GM23338 (cell line): ENCODE measurements around the gene SARS2. TPM values are rescaled to one million over a fixed set of nuclear protein-coding genes. Genes with fewer than 3 reads are reported as not detected.

ENCODE experiments used
- CTCF ChIP-seq, 2 experiments: fragments of 200-600 bp in 1 of 2; sonication (generic) in 1 of 2; conservative IDR thresholded peaks; 2 replicates each; pipeline versions ENCODE4 v1.5.1 to v1.6.1; 2016 to 2017; ENCODE audit warnings: antibody characterized with exemption in 2 of 2, low read depth in 2 of 2, mild to moderate bottlenecking in 2 of 2, moderate library complexity in 1 of 2
- ETS1 ChIP-seq: IDR thresholded peaks from 2 replicates; pipeline ENCODE4 v1.6.1; 2016; ENCODE audit warnings: antibody characterized with exemption
- EZH2 ChIP-seq: fragments of 200-600 bp; sonication (generic); IDR thresholded peaks from one replicate; pipeline ENCODE4 v1.8.0; 2017; ENCODE audit warnings: antibody characterized with exemption, mild to moderate bottlenecking, low read depth; ENCODE audit not compliant: unreplicated experiment
- EZH2phosphoT487 ChIP-seq: fragments of 200-600 bp; sonication (generic); IDR thresholded peaks from one replicate; pipeline ENCODE4 v1.8.1; 2018; ENCODE audit warnings: antibody characterized with exemption; ENCODE audit not compliant: unreplicated experiment
- JUNB ChIP-seq: IDR thresholded peaks from one replicate; pipeline ENCODE4 v1.6.1; 2016; ENCODE audit warnings: antibody characterized with exemption; ENCODE audit not compliant: unreplicated experiment
- NANOG ChIP-seq: IDR thresholded peaks from 2 replicates; pipeline ENCODE4 v1.6.1; 2016; ENCODE audit warnings: antibody characterized with exemption, borderline replicate concordance
- POLR2AphosphoS5 ChIP-seq: IDR thresholded peaks from 2 replicates; pipeline ENCODE4 v1.6.1; 2016; ENCODE audit warnings: antibody characterized with exemption, low read depth
- STAT1 ChIP-seq: IDR thresholded peaks from one replicate; pipeline ENCODE4 v1.6.1; 2016; ENCODE audit warnings: antibody characterized with exemption; ENCODE audit not compliant: unreplicated experiment
- ZNF114 ChIP-seq: fragments of 250-450 bp; sonication (Bioruptor Pico); IDR thresholded peaks from 2 replicates; pipeline ENCODE4 v1.5.0; 2020; ENCODE audit warnings: mild to moderate bottlenecking, moderate library complexity
- ZNF331 ChIP-seq: fragments of 250-450 bp; sonication (Bioruptor Pico); IDR thresholded peaks from 2 replicates; pipeline ENCODE4 v1.5.0; 2020; ENCODE audit warnings: low read depth, mild to moderate bottlenecking, moderate library complexity
- polyA plus RNA-seq: library from polyadenylated mRNA; unstranded; fragments of >200 nt; fragmentation: Nextera tagmentation; extraction: Ambion mirVana; gene quantifications from 2 replicates; pipeline ENCODE4 v1.2.1, GENCODE V29; 2016
- total RNA-seq: library from RNA; depleted of rRNA; stranded (reverse); fragments of >200 nt; shearing (Covaris generic); gene quantifications from 2 replicates; pipeline ENCODE4 v1.2.3, GENCODE V29; 2014
- TF ChIP-seq, protein P1 (sequence below): fragments of 250-450 bp; sonication (Bioruptor Pico); IDR thresholded peaks from 2 replicates; pipeline ENCODE4 v1.5.0; 2020; ENCODE audit warnings: mild to moderate bottlenecking, moderate library complexity
- TF ChIP-seq, protein P2 (sequence below): IDR thresholded peaks from one replicate; pipeline ENCODE4 v1.6.1; 2018; ENCODE audit warnings: antibody characterized with exemption; ENCODE audit not compliant: unreplicated experiment

The SARS2 gene
- total and polyA plus RNA-seq, 2 experiments from 2014 or later = 70.6 to 75.7 TPM

DNA sequence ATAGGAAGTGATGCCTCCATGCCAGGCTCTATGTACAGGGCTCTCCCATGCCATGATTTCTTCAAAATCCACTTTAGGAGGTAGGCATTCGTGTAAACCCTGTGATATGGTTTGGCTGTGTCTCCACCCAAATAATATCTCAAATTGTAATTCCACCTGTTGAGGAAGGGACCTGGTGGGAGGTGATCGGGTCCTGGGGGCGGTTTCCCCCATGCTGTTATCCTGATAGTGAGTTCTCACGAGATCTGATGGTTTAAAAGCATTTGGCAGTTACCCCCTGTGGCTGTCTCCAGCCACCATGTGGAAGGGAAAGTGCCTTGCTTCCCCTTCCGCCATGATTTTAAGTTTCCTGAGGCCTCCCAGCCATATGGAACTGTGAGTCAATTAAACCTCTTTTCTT, 8.1 kb downstream of the SARS2 start (continued):
- TF ChIP-seq, protein P1, sequence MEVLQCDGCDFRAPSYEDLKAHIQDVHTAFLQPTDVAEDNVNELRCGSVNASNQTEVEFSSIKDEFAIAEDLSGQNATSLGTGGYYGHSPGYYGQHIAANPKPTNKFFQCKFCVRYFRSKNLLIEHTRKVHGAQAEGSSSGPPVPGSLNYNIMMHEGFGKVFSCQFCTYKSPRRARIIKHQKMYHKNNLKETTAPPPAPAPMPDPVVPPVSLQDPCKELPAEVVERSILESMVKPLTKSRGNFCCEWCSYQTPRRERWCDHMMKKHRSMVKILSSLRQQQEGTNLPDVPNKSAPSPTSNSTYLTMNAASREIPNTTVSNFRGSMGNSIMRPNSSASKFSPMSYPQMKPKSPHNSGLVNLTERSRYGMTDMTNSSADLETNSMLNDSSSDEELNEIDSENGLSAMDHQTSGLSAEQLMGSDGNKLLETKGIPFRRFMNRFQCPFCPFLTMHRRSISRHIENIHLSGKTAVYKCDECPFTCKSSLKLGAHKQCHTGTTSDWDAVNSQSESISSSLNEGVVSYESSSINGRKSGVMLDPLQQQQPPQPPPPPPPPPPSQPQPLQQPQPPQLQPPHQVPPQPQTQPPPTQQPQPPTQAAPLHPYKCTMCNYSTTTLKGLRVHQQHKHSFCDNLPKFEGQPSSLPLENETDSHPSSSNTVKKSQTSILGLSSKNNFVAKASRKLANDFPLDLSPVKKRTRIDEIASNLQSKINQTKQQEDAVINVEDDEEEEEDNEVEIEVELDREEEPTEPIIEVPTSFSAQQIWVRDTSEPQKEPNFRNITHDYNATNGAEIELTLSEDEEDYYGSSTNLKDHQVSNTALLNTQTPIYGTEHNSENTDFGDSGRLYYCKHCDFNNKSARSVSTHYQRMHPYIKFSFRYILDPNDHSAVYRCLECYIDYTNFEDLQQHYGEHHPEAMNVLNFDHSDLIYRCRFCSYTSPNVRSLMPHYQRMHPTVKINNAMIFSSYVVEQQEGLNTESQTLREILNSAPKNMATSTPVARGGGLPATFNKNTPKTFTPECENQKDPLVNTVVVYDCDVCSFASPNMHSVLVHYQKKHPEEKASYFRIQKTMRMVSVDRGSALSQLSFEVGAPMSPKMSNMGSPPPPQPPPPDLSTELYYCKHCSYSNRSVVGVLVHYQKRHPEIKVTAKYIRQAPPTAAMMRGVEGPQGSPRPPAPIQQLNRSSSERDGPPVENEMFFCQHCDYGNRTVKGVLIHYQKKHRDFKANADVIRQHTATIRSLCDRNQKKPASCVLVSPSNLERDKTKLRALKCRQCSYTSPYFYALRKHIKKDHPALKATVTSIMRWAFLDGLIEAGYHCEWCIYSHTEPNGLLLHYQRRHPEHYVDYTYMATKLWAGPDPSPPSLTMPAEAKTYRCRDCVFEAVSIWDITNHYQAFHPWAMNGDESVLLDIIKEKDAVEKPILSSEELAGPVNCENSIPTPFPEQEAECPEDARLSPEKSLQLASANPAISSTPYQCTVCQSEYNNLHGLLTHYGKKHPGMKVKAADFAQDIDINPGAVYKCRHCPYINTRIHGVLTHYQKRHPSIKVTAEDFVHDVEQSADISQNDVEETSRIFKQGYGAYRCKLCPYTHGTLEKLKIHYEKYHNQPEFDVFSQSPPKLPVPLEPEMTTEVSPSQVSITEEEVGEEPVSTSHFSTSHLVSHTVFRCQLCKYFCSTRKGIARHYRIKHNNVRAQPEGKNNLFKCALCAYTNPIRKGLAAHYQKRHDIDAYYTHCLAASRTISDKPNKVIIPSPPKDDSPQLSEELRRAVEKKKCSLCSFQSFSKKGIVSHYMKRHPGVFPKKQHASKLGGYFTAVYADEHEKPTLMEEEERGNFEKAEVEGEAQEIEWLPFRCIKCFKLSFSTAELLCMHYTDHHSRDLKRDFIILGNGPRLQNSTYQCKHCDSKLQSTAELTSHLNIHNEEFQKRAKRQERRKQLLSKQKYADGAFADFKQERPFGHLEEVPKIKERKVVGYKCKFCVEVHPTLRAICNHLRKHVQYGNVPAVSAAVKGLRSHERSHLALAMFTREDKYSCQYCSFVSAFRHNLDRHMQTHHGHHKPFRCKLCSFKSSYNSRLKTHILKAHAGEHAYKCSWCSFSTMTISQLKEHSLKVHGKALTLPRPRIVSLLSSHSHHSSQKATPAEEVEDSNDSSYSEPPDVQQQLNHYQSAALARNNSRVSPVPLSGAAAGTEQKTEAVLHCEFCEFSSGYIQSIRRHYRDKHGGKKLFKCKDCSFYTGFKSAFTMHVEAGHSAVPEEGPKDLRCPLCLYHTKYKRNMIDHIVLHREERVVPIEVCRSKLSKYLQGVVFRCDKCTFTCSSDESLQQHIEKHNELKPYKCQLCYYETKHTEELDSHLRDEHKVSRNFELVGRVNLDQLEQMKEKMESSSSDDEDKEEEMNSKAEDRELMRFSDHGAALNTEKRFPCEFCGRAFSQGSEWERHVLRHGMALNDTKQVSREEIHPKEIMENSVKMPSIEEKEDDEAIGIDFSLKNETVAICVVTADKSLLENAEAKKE (CRISPR knock-in tag) = no peak
- TF ChIP-seq CTCF (conservative IDR thresholded peaks at IDR 0.05; ENCODE audit: low read depth in 2 of 2) (no peak), POLR2AphosphoS5 (no peak), ZNF331 (CRISPR knock-in tag) (no peak), ETS1 (no peak), EZH2phosphoT487 (no peak), NANOG (no peak), STAT1 (no peak), EZH2 (no peak), ZNF114 (CRISPR knock-in tag) (no peak), JUNB (no peak)
- TF ChIP-seq, protein P2, sequence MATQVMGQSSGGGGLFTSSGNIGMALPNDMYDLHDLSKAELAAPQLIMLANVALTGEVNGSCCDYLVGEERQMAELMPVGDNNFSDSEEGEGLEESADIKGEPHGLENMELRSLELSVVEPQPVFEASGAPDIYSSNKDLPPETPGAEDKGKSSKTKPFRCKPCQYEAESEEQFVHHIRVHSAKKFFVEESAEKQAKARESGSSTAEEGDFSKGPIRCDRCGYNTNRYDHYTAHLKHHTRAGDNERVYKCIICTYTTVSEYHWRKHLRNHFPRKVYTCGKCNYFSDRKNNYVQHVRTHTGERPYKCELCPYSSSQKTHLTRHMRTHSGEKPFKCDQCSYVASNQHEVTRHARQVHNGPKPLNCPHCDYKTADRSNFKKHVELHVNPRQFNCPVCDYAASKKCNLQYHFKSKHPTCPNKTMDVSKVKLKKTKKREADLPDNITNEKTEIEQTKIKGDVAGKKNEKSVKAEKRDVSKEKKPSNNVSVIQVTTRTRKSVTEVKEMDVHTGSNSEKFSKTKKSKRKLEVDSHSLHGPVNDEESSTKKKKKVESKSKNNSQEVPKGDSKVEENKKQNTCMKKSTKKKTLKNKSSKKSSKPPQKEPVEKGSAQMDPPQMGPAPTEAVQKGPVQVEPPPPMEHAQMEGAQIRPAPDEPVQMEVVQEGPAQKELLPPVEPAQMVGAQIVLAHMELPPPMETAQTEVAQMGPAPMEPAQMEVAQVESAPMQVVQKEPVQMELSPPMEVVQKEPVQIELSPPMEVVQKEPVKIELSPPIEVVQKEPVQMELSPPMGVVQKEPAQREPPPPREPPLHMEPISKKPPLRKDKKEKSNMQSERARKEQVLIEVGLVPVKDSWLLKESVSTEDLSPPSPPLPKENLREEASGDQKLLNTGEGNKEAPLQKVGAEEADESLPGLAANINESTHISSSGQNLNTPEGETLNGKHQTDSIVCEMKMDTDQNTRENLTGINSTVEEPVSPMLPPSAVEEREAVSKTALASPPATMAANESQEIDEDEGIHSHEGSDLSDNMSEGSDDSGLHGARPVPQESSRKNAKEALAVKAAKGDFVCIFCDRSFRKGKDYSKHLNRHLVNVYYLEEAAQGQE = no peak
